A549 (cell line): ENCODE results near the gene GFY.
"Not testable (repeated sequence)": the region's sequence is repeated elsewhere in the genome, so short reads cannot be mapped to it uniquely, and the experiment has no call there.

ENCODE experiments used
- EP300 ChIP-seq, 2 experiments: fragments of >200 bp; sonication (Bioruptor Twin); formaldehyde crosslinking; IDR thresholded peaks; 2 replicates in 1 of 2; 3 replicates in 1 of 2; pipeline ENCODE4 v1.6.1; 2016 to 2017
- POLR2A ChIP-seq: IDR thresholded peaks from 2 replicates; pipeline ENCODE4 v1.6.1; 2012; ENCODE audit warnings: mild to moderate bottlenecking, low read length
- SREBF2 ChIP-seq: fragments of 450-650 bp; IDR thresholded peaks from 2 replicates; pipeline ENCODE4 v1.6.1; 2014; ENCODE audit warnings: mild to moderate bottlenecking, moderate library complexity
- TF ChIP-seq, protein P1 (sequence below): fragments of 200-600 bp; sonication (generic); IDR thresholded peaks from 2 replicates; pipeline ENCODE4 v1.6.1; 2016; ENCODE audit warnings: antibody characterized with exemption, mild to moderate bottlenecking, moderate library complexity
- TF ChIP-seq, protein P2 (sequence below): fragments of >200 bp; sonication (Bioruptor Twin); formaldehyde crosslinking; IDR thresholded peaks from 3 replicates; pipeline ENCODE4 v1.5.1; 2016

DNA sequence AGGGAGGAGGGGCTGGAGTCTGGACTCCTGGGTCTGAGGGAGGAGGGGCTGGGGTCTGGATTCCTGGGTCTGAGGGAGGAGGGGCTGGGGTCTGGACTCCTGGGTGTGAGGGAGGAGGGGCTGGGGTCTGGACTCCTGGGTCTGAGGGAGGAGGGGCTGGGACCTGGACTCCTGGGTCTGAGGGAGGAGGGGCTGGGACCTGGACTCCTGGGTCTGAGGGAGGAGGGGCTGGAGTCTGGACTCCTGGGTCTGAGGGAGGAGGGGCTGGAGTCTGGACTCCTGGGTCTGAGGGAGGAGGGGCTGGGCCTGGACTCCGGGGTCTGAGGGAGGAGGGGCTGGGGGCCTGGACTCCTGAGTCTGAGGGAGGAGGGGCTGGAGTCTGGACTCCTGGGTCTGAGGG is 35.9 kb downstream of the GFY start:
- TF ChIP-seq, protein P1, sequence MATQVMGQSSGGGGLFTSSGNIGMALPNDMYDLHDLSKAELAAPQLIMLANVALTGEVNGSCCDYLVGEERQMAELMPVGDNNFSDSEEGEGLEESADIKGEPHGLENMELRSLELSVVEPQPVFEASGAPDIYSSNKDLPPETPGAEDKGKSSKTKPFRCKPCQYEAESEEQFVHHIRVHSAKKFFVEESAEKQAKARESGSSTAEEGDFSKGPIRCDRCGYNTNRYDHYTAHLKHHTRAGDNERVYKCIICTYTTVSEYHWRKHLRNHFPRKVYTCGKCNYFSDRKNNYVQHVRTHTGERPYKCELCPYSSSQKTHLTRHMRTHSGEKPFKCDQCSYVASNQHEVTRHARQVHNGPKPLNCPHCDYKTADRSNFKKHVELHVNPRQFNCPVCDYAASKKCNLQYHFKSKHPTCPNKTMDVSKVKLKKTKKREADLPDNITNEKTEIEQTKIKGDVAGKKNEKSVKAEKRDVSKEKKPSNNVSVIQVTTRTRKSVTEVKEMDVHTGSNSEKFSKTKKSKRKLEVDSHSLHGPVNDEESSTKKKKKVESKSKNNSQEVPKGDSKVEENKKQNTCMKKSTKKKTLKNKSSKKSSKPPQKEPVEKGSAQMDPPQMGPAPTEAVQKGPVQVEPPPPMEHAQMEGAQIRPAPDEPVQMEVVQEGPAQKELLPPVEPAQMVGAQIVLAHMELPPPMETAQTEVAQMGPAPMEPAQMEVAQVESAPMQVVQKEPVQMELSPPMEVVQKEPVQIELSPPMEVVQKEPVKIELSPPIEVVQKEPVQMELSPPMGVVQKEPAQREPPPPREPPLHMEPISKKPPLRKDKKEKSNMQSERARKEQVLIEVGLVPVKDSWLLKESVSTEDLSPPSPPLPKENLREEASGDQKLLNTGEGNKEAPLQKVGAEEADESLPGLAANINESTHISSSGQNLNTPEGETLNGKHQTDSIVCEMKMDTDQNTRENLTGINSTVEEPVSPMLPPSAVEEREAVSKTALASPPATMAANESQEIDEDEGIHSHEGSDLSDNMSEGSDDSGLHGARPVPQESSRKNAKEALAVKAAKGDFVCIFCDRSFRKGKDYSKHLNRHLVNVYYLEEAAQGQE: not testable (repeated sequence)
- TF ChIP-seq, protein P2, sequence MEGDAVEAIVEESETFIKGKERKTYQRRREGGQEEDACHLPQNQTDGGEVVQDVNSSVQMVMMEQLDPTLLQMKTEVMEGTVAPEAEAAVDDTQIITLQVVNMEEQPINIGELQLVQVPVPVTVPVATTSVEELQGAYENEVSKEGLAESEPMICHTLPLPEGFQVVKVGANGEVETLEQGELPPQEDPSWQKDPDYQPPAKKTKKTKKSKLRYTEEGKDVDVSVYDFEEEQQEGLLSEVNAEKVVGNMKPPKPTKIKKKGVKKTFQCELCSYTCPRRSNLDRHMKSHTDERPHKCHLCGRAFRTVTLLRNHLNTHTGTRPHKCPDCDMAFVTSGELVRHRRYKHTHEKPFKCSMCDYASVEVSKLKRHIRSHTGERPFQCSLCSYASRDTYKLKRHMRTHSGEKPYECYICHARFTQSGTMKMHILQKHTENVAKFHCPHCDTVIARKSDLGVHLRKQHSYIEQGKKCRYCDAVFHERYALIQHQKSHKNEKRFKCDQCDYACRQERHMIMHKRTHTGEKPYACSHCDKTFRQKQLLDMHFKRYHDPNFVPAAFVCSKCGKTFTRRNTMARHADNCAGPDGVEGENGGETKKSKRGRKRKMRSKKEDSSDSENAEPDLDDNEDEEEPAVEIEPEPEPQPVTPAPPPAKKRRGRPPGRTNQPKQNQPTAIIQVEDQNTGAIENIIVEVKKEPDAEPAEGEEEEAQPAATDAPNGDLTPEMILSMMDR: not testable (repeated sequence)
- TF ChIP-seq POLR2A; EP300 (IDR thresholded peaks at IDR 0.05); SREBF2: not testable (repeated sequence)
